GM10266 (cell line): Measurements from ENCODE around the gene RAB31.

Experiments used
- DNase-seq: peaks from one replicate; pipeline ENCODE4 v3.0.0; 2012; ENCODE audit errors: extremely low spot score
- CTCF ChIP-seq: IDR thresholded peaks from 2 replicates; pipeline ENCODE4 v1.5.1; 2012; ENCODE audit warnings: mild to moderate bottlenecking, low read depth; ENCODE audit not compliant: control insufficient read depth, insufficient read depth; ENCODE audit errors: missing control alignments

RAB31 gene

GRCh38 chr18:9735238-9735637, 27.1 kb downstream of the RAB31 start:
- TF ChIP-seq CTCF, result no peak
- DNase-seq, result no peak

GRCh38 chr18:9735879-9736278, 27.8 kb downstream of the RAB31 start:
- DNase-seq, result no peak
- TF ChIP-seq CTCF, result no peak

DNA sequence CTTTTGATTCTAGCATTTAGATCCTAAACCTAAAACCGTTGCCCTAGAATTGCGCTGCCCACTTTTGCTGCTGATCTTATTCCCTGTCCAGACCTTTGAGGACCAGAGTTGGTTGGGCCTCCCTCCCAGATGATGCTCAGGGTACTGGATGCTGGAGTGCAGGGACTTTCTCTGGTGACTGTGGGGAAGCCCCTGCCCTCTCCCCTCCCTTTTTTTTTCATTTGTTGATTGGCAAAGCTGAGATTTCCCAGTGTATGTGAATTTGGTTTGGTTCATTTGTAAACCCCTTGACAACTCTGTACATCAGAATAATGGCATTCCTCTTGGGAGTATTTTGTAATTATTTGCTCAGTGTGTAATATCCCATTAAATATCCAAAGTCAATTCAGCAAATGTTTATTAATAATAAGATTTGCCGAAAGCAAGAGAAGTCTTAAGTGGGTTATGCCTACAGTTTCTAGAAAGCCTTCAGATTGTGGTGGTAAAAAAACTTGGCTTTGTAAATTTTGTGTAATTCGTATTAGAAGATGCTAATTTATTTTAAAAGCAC, 28.3 kb downstream of the RAB31 start:
- no peak for DNase-seq
- TF ChIP-seq CTCF, result no peak

DNA sequence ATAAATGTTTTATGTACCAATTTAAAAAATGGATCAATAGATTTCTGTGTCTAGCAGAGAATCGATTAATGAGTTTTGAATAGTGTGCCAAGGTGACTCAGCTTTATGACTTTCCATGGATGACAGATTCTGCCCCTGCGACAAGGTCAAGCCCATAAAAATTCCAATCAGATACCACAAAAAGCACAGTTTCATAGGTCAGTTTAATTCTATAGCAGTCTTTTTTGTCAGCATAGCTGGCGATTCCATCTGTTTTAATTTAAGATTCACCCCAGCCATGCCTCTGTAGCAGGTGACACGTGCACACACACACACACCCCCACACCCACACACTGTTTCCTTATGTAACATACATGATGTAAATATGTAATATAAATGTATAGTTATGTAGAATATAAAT, 28.9 kb downstream of the RAB31 start:
- no peak for DNase-seq
- no peak for TF ChIP-seq CTCF

DNA sequence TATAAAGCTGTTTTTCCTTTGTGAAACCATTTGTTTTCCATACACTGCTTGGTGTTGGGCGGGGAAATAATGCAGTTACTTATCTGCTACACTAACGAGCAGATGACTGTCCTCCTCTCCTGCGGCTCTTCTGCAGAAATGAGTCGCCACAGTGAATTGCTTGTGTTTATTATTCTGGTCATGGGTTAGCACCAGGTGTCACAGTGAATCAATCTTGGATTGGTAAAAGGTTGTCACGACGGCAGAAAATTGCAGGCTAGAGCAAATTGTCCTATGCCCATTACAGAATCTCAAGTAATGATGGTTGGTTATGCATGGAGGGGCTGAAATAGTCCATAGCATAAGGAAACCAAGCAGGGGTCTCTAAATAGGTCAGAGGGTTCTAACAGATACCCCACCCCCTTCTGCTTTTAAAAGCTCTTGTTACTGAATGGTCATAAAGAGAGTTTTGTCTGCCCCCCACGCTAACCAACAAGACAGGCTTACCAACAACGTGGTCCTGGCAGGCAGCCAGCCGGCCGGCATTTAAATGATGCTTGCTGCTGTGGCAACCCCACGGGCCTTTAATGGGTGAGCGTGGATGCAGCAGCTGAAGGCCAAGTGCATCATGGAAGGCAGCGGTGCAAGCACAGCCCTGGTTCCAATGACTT, 29.5 kb downstream of the RAB31 start:
- no peak for TF ChIP-seq CTCF
- no peak for DNase-seq

- TF ChIP-seq CTCF, result no peak
- DNase-seq, result no peak
Measured at GRCh38 chr18:9738266-9738969, 30.3 kb downstream of the RAB31 start.

GRCh38 chr18:9739516-9739915, 31.4 kb downstream of the RAB31 start:
- DNase-seq, result no peak

More at GRCh38 chr18:9739516-9739915, 31.4 kb downstream of the RAB31 start:
- TF ChIP-seq CTCF, result no peak
